IMR-90 (cell line): ENCODE data around the gene ITPRID1. TPM values are rescaled to one million over a fixed set of nuclear protein-coding genes. Genes with fewer than 3 reads are reported as not detected.

Experiments
- ATAC-seq: fragments of 200-7000 bp; cut with Tn5 transposase; 2 replicates; pipeline ENCODE4 v1.9.1; 2020; ENCODE audit warnings: low read depth, mild to moderate bottlenecking, moderate library complexity
- BruUV-seq: library from RNA; stranded (reverse); fragments of 400-500 nt; replicated peaks from 2 replicates; lab custom pipeline; 2021; lab: Mats Ljungman, UMichigan
- CTCF ChIA-PET: fragments of 300-600 bp; formaldehyde crosslinking; extraction: SDS; loops from one replicate; lab custom pipeline; 2021; ENCODE audit warnings: antibody characterized with exemption; lab: Yijun Ruan, JAX
- POLR2A ChIA-PET: fragments of 300-600 bp; sonication (Branson Sonifier 250); formaldehyde crosslinking; loops from one replicate; lab custom pipeline; 2022; ENCODE audit warnings: antibody characterized with exemption; ENCODE audit not compliant: unreplicated experiment; lab: Charles Lee
- DNase-seq: peaks from one replicate; pipeline ENCODE4 v3.0.0; 2013
- H2AFZ ChIP-seq: replicated peaks from 2 replicates; pipeline ENCODE3; 2013; ENCODE audit warnings: low read length, mild to moderate bottlenecking; ENCODE audit not compliant: poor library complexity
- H2AK5ac ChIP-seq: 2 replicates; pipeline ENCODE4 v1.6.1; 2013; ENCODE audit warnings: low read depth, low read length, inconsistent platforms
- H2AK9ac ChIP-seq: replicated peaks from 2 replicates; pipeline ENCODE3; 2013; ENCODE audit warnings: mild to moderate bottlenecking, low read depth, low read length, moderate library complexity; ENCODE audit not compliant: poor library complexity
- H2BK120ac ChIP-seq: 2 replicates; pipeline ENCODE4 v1.6.1; 2013; ENCODE audit warnings: low read depth, low read length, inconsistent platforms
- H2BK15ac ChIP-seq: 3 replicates; pipeline ENCODE4 v1.6.1; 2013; ENCODE audit warnings: low read depth, low read length, inconsistent platforms
- H2BK20ac ChIP-seq: 2 replicates; pipeline ENCODE4 v1.6.1; 2013; ENCODE audit warnings: low read depth, mild to moderate bottlenecking, inconsistent platforms, low read length, moderate library complexity
- H2BK5ac ChIP-seq: 2 replicates; pipeline ENCODE4 v1.6.1; 2013; ENCODE audit warnings: mild to moderate bottlenecking, low read depth, low read length, inconsistent platforms; ENCODE audit not compliant: poor library complexity, severe bottlenecking
- H3K14ac ChIP-seq: replicated peaks from 2 replicates; pipeline ENCODE4 v1.6.1; 2013; ENCODE audit warnings: low read depth, low read length, inconsistent platforms
- H3K18ac ChIP-seq: 2 replicates; pipeline ENCODE4 v1.6.1; 2013; ENCODE audit warnings: low read depth, low read length, control low read depth
- H3K23ac ChIP-seq: 2 replicates; pipeline ENCODE4 v1.6.1; 2013; ENCODE audit warnings: low read depth, low read length, inconsistent platforms
- H3K27ac ChIP-seq: 2 replicates; pipeline ENCODE4 v1.5.1; 2013; ENCODE audit warnings: mild to moderate bottlenecking, control low read depth, low read length; ENCODE audit not compliant: insufficient read depth
- H3K27me3 ChIP-seq: 2 replicates; pipeline ENCODE4 v1.6.1; 2013; ENCODE audit warnings: low read length; ENCODE audit not compliant: control insufficient read depth, insufficient read depth
- H3K36me3 ChIP-seq: 2 replicates; pipeline ENCODE4 v1.6.1; 2013; ENCODE audit warnings: low read length, mixed read lengths; ENCODE audit not compliant: control insufficient read depth, insufficient read depth
- H3K4ac ChIP-seq: 2 replicates; pipeline ENCODE4 v1.6.1; 2013; ENCODE audit warnings: low read depth, low read length, inconsistent platforms
- H3K4me1 ChIP-seq: 2 replicates; pipeline ENCODE4 v1.6.1; 2013; ENCODE audit warnings: low read length, mixed read lengths; ENCODE audit not compliant: control insufficient read depth, insufficient read depth
- H3K4me2 ChIP-seq: 2 replicates; pipeline ENCODE4 v1.6.1; 2013; ENCODE audit warnings: low read depth, mild to moderate bottlenecking, control low read depth, low read length, moderate library complexity
- H3K4me3 ChIP-seq: 2 replicates; pipeline ENCODE4 v1.5.1; 2013; ENCODE audit warnings: low read depth, mild to moderate bottlenecking, control low read depth, low read length, moderate library complexity; ENCODE audit not compliant: insufficient read depth
- H3K56ac ChIP-seq: 2 replicates; pipeline ENCODE4 v1.6.1; 2013; ENCODE audit warnings: low read length, inconsistent platforms; ENCODE audit not compliant: insufficient read depth; ENCODE audit errors: extremely low read depth
- H3K79me1 ChIP-seq, 2 experiments: 2 replicates each; pipeline ENCODE4 v1.6.1; 2013; ENCODE audit warnings: low read length in 2 of 2, inconsistent platforms in 1 of 2, low read depth in 1 of 2
- H3K9ac ChIP-seq: 2 replicates; pipeline ENCODE4 v1.6.1; 2013; ENCODE audit warnings: low read depth, low read length, control low read depth
- H3K9me1 ChIP-seq: 2 replicates; pipeline ENCODE4 v1.6.1; 2013; ENCODE audit warnings: low read length, inconsistent platforms; ENCODE audit not compliant: insufficient read depth
- H3K9me3 ChIP-seq: 2 replicates; pipeline ENCODE4 v1.6.1; 2013; ENCODE audit warnings: low read length; ENCODE audit not compliant: control insufficient read depth, insufficient read depth
- H4K20me1 ChIP-seq: 2 replicates; pipeline ENCODE4 v1.6.1; 2013; ENCODE audit warnings: low read length, inconsistent platforms; ENCODE audit not compliant: insufficient read depth
- H4K5ac ChIP-seq: 2 replicates; pipeline ENCODE4 v1.6.1; 2013; ENCODE audit warnings: mild to moderate bottlenecking, low read depth, low read length, control low read depth
- H4K8ac ChIP-seq, 2 experiments: 2 replicates each; pipeline ENCODE4 v1.6.1; 2013; ENCODE audit warnings: low read depth in 2 of 2, low read length in 2 of 2, control low read depth in 1 of 2, inconsistent platforms in 1 of 2
- H4K91ac ChIP-seq: 2 replicates; pipeline ENCODE4 v1.6.1; 2013; ENCODE audit warnings: low read depth, low read length, inconsistent platforms; ENCODE audit not compliant: insufficient read depth
- RFX5 ChIP-seq: IDR thresholded peaks from 2 replicates; pipeline ENCODE4 v1.8.0; 2012; ENCODE audit warnings: low read depth, mild to moderate bottlenecking, low read length, moderate library complexity
- WGBS, 2 experiments: methylation state at CpG; one replicate each; pipeline versions ENCODE4 v1.1.5 to v1.1.7; 2013; ENCODE audit warnings: missing lambda C conversion rate in 2 of 2; ENCODE audit not compliant: insufficient read length in 1 of 2; ENCODE audit errors: extremely low coverage in 2 of 2; 5-methylcytosine and 5-hydroxymethylcytosine counted together
- dilution Hi-C: fragments of 300-500 bp; cut with HindIII; formaldehyde crosslinking; loops from one replicate; pipeline ENCODE4 v1.14.3; 2018; ENCODE audit warnings: low sequenced_read_pairs; ENCODE audit not compliant: unreplicated experiment
- in situ Hi-C: fragments of 300-500 bp; cut with MboI; formaldehyde crosslinking; loops from 3 replicates; pipeline ENCODE4 v1.14.3; 2019; ENCODE audit warnings: low sequenced_read_pairs, inconsistent platforms, mixed read lengths
- intact Hi-C: fragments of 100-400 bp; cut with micrococcal nuclease; formaldehyde crosslinking; loops from 2 replicates; pipeline ENCODE4 v1.10.0; 2022
- polyA plus RNA-seq, 3 experiments: library from polyadenylated mRNA; depleted of rRNA; stranded (reverse); fragments of >200 nt; gene quantifications; 2 replicates each; pipeline ENCODE4 v1.2.3, GENCODE V29; 2012; ENCODE audit warnings: low replicate concordance in 1 of 3
- total RNA-seq: library from RNA; depleted of rRNA; stranded (reverse); fragments of >200 nt; gene quantifications from 2 replicates; pipeline ENCODE4 v1.2.3, GENCODE V29; 2012

ITPRID1 gene
- total and polyA plus RNA-seq, 2 of the 4 experiments (the other 2 are of a cell fraction) = not detected

DNA sequence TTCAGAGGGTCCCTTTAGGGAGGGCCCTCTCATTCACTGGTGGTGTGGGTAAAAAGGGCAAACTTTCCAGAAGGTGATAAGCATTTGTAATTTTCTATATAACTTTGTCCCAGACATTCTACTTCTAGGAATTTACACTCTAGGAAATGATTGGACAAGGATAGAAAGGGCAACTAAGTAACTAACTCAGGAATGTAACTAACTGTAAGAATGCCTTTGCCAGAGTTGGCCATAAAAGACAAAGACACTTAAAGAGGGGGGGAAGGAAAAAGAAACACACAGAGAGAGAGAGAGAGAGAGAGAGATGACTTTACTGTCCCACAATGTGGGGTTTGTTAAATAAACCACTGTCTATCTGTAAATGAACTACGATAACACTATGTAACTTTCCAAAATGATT is 38.5 kb upstream of the ITPRID1 start:
- Histone ChIP-seq H2AFZ (no peak overlapping the region), H3K9ac (no peak overlapping the region), H3K36me3 (no peaks in the 10 kb centered on the region), H3K4me2 (no peak overlapping the region), H4K20me1 (no peaks in the 10 kb centered on the region), H4K5ac (no peak overlapping the region), H2BK5ac (no peak overlapping the region), H3K4me1 (no peaks in the 10 kb centered on the region), H3K9me1 (no peaks in the 10 kb centered on the region), H3K9me3 (no peaks in the 10 kb centered on the region), H2BK15ac (no peak overlapping the region), H2AK9ac (no peak overlapping the region), H3K27ac (no peak overlapping the region), H3K79me1 (no peaks in the 10 kb centered on the region), H3K4me3 (no peak overlapping the region), H3K27me3 (no peaks in the 10 kb centered on the region), H3K18ac (no peak overlapping the region), H2BK120ac (no peak overlapping the region), H3K14ac (no peak overlapping the region), H3K4ac (no peak overlapping the region), H4K8ac (no peak overlapping the region), H4K91ac (no peak overlapping the region), H3K23ac (no peak overlapping the region), H3K56ac (no peak overlapping the region), H2AK5ac (no peak overlapping the region), H2BK20ac (no peak overlapping the region)
- WGBS, 2 experiments = no CpG with 5 or more reads among the region's 1 CpG
- dilution Hi-C loops (no loop called here), intact Hi-C loops (no loop called here), in situ Hi-C loops (no loop called here)
- TF ChIP-seq RFX5 = no peak
- DNase-seq (no peak), ATAC-seq (no peak)
- ChIA-PET POLR2A (no interaction called here), CTCF (no interaction called here)
- BruUV-seq = no TSS peak
